Upper lobe of left lung (tissue), 6 donors: ENCODE measurements around the gene ACVR1B. TPM values are rescaled to one million over a fixed set of nuclear protein-coding genes. Genes with fewer than 3 reads are reported as not detected.

Experiments used
- ATAC-seq, 2 donors: fragments of 200-7000 bp; cut with Tn5 transposase; one replicate each; pipeline ENCODE4 v1.9.1; 2022; ENCODE audit warnings: mild to moderate bottlenecking in 2 of 2, moderate library complexity in 2 of 2; ENCODE audit not compliant: low FRiP score in 2 of 2
- DNase-seq, 2 donors: peaks; one replicate each; pipeline ENCODE4 v3.0.0-alpha.2; 2019 to 2020
- H3K27ac ChIP-seq, 4 donors: fragments of 200-600 bp; sonication (generic); one replicate each; pipeline ENCODE4 v1.5.1; 2016 to 2019
- H3K27me3 ChIP-seq, 4 donors: fragments of 200-600 bp; sonication (generic); one replicate each; pipeline ENCODE4 v1.5.1; 2017 to 2019
- H3K36me3 ChIP-seq, 4 donors: fragments of 200-600 bp; sonication (generic); one replicate each; pipeline ENCODE4 v1.5.1; 2016 to 2019
- H3K4me1 ChIP-seq, 4 donors: fragments of 200-600 bp; sonication (generic); one replicate each; pipeline ENCODE4 v1.5.1; 2018 to 2019
- H3K4me3 ChIP-seq, 4 donors: fragments of 200-600 bp; sonication (generic); one replicate each; pipeline ENCODE4 v1.5.1; 2017 to 2019; ENCODE audit warnings: mild to moderate bottlenecking in 2 of 4, moderate library complexity in 1 of 4
- H3K9me3 ChIP-seq, 4 donors: fragments of 200-600 bp; sonication (generic); one replicate each; pipeline ENCODE4 v1.5.1; 2018 to 2019
- EP300 ChIP-seq, 4 donors: sonication (generic); formaldehyde crosslinking; IDR thresholded peaks; one replicate each; pipeline ENCODE4 v1.5.1; 2017; ENCODE audit warnings: antibody characterized with exemption in 4 of 4, control low read depth in 2 of 4
- POLR2A ChIP-seq, 4 donors: fragments of 450-650 bp; IDR thresholded peaks; one replicate each; pipeline ENCODE4 v1.5.1; 2016 to 2017; ENCODE audit warnings: antibody characterized with exemption in 4 of 4, mild to moderate bottlenecking in 2 of 4
- POLR2AphosphoS5 ChIP-seq, 2 donors: sonication (generic); formaldehyde crosslinking; IDR thresholded peaks; one replicate each; pipeline ENCODE4 v1.5.1; 2017; ENCODE audit warnings: antibody characterized with exemption in 2 of 2
- WGBS, 2 donors: methylation state at CpG; one replicate each; pipeline ENCODE4 v1.1.5; 2017 to 2018; 5-methylcytosine and 5-hydroxymethylcytosine counted together
- total RNA-seq, 6 donors: library from RNA; depleted of rRNA in 4 of 6; stranded (reverse); fragments of >200 nt in 4 of 6; gene quantifications; one replicate each; pipeline versions ENCODE4 v1.1.0 to v1.2.1, GENCODE V29; 2016 to 2021
- TF ChIP-seq, protein P1 (sequence below), 6 experiments: fragments of 450-650 bp in 4 of 6; fragments of 200-600 bp in 2 of 6; sonication (generic) in 2 of 6; IDR thresholded peaks; one replicate each; pipeline ENCODE4 v1.5.1; 2016 to 2019; ENCODE audit warnings: antibody characterized with exemption in 6 of 6
- donor health status: DM: no; HTN: no; CAD: no; lungs with moderate emphysema.
- donor health status: DM: no; HTN: yes; CAD: no; lungs with severe emphysema.

Gene ACVR1B
- total RNA-seq = 10 to 100 TPM; 13.0 to 44.9 (median 23.6) TPM

DNA sequence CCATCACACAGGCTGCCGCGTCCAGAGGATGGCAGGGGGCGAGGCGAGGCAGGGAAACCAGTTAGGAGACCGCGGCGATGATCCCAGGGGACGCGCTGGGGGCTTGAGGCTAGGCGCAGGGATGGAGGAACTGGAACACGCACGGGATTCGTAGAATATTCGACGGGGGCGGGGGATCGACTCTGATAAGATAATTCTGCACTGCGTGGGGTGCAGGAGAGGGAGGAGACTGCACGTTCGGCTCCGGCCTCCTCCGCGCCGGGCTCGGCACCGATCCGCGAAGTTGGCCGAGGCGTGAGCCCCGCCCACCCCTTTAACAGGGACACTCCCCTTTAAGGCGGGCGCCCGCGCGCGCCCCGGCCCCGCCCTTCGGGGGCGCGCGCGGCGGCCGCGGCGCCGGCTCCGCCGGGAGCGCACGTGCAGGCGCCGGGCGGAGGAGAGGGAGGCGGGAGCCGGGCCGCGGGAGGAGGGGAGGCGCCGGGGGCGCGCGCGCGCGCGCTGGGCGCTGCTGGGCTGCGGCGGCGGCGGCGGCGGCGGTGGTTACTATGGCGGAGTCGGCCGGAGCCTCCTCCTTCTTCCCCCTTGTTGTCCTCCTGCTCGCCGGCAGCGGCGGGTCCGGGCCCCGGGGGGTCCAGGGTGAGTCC lies at the start of gene ACVR1B:
TSS of gene ACVR1B (plus strand) at position 501 of the 644 bp plus-strand sequence. CDS start at position 546, 45 bp downstream.
- H3K36me3 ChIP-seq = no peaks in the 10 kb centered on the region
- H3K27me3 ChIP-seq = no peaks in the 10 kb centered on the region
- H3K27ac ChIP-seq = peak within 1 kb of the TSS; percentile 89 to 96 (median 93)
- TF ChIP-seq EP300 (IDR thresholded peaks at IDR 0.05) = no peak
- TF ChIP-seq, protein P1, sequence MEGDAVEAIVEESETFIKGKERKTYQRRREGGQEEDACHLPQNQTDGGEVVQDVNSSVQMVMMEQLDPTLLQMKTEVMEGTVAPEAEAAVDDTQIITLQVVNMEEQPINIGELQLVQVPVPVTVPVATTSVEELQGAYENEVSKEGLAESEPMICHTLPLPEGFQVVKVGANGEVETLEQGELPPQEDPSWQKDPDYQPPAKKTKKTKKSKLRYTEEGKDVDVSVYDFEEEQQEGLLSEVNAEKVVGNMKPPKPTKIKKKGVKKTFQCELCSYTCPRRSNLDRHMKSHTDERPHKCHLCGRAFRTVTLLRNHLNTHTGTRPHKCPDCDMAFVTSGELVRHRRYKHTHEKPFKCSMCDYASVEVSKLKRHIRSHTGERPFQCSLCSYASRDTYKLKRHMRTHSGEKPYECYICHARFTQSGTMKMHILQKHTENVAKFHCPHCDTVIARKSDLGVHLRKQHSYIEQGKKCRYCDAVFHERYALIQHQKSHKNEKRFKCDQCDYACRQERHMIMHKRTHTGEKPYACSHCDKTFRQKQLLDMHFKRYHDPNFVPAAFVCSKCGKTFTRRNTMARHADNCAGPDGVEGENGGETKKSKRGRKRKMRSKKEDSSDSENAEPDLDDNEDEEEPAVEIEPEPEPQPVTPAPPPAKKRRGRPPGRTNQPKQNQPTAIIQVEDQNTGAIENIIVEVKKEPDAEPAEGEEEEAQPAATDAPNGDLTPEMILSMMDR (IDR thresholded peaks at IDR 0.05) = peak in 1 of 6 experiments; percentile 8
- peak in 3 of 4 donors; percentile 2 to 64 (median 16) for TF ChIP-seq POLR2A (IDR thresholded peaks at IDR 0.05)
- TF ChIP-seq POLR2AphosphoS5 (IDR thresholded peaks at IDR 0.05) = peak; percentile 11 to 36
- H3K4me3 ChIP-seq = peak within 1 kb of the TSS; percentile 68 to 96 (median 87)
- H3K9me3 ChIP-seq = no peaks in the 10 kb centered on the region
- DNase-seq (peak; percentile 94 to 98), ATAC-seq (peak; percentile 94 to 96)
- 1% methylated on average over 29 to 36 of the region's 86 CpGs for WGBS, 2 donors
- H3K4me1 ChIP-seq = peaks cover 24 to 48% (median 35%) of the 10 kb centered on the region in 4 donors

GRCh38 chr12:51901881-51902280 lies 49.6 kb upstream of the ACVR1B start:
- H3K27me3 ChIP-seq = peaks cover 0 to 3% (median under 1%) of the 10 kb centered on the region in 4 donors
- DNase-seq = no peak
- no peaks in the 10 kb centered on the region for H3K9me3 ChIP-seq
- H3K36me3 ChIP-seq = no peaks in the 10 kb centered on the region
- H3K27ac ChIP-seq = peak overlapping the region in 1 of 4 donors; percentile 99
- ATAC-seq = no peak
- H3K4me3 ChIP-seq = no peak overlapping the region
- no peak for TF ChIP-seq POLR2A (IDR thresholded peaks at IDR 0.05)
- TF ChIP-seq, protein P1 (IDR thresholded peaks at IDR 0.05) = no peak
- no peak for TF ChIP-seq POLR2AphosphoS5 (IDR thresholded peaks at IDR 0.05)
- TF ChIP-seq EP300 (IDR thresholded peaks at IDR 0.05) = no peak
- H3K4me1 ChIP-seq = peaks cover 32 to 40% (median 37%) of the 10 kb centered on the region in 4 donors
- 94 to 96% methylated on average over 11 of the region's 11 CpGs for WGBS, 2 donors

DNA sequence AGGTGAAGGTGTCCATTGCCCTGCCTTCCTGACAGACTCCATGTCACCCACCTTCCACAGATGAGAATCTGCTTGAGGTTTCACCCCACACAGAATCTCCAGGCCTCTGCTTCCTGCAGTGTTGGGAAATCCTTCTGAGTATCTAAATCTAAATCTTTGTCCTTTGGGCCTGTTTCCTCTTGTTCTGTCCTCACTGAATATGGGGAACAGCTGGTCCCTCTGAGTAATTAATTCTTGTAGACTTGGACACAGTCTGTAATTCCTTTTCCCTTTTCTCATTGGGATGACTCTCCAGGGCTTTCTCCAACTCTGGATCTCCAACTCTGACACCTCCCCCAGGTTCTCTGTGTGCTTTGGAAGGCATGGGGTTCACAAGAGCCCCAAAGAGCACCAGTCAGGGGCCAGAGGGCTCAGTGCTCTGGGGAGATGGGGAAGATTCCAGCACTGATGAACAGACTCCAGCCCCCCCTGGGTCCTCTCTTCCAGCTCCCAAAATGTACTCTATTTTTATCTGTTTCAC lies 46.5 kb upstream of the ACVR1B start:
- ATAC-seq (peak; percentile 59 to 61), DNase-seq (no peak)
- Histone ChIP-seq H3K36me3 (no peaks in the 10 kb centered on the region), H3K4me3 (peak overlapping the region in 1 of 4 donors; percentile 7), H3K4me1 (peaks cover 16 to 39% (median 31%) of the 10 kb centered on the region in 4 donors), H3K27ac (peak overlapping the region; percentile 95 to 99 (median 95)), H3K9me3 (no peaks in the 10 kb centered on the region), H3K27me3 (peaks cover 0 to 10% (median 9%) of the 10 kb centered on the region in 4 donors)
- TF ChIP-seq POLR2AphosphoS5 (IDR thresholded peaks at IDR 0.05) (peak; percentile 11 to 80), EP300 (IDR thresholded peaks at IDR 0.05) (peak in 1 of 4 donors; percentile 86), POLR2A (IDR thresholded peaks at IDR 0.05) (no peak)
- TF ChIP-seq, protein P1 (IDR thresholded peaks at IDR 0.05) = no peak

GRCh38 chr12:51905471-51906429 lies 45.7 kb upstream of the ACVR1B start:
- DNase-seq = peak in 1 of 2 donors; percentile 72
- H3K4me3 ChIP-seq = peak overlapping the region in 3 of 4 donors; percentile 45 to 63 (median 61)
- TF ChIP-seq EP300 (IDR thresholded peaks at IDR 0.05) = peak; percentile 39 to 94 (median 75)
- peak; percentile 52 to 89 for TF ChIP-seq POLR2AphosphoS5 (IDR thresholded peaks at IDR 0.05)
- TF ChIP-seq POLR2A (IDR thresholded peaks at IDR 0.05) = peak in 2 of 4 donors; percentile 32 to 44
- TF ChIP-seq, protein P1 (IDR thresholded peaks at IDR 0.05) = no peak
- H3K36me3 ChIP-seq = no peaks in the 10 kb centered on the region
- no peaks in the 10 kb centered on the region for H3K9me3 ChIP-seq
- peaks cover 22 to 46% (median 36%) of the 10 kb centered on the region in 4 donors for H3K4me1 ChIP-seq
- WGBS, 2 donors = 48 to 52% methylated on average over 17 to 18 of the region's 18 CpGs
- H3K27ac ChIP-seq = peak overlapping the region; percentile 95 to 99 (median 95)
- ATAC-seq = peak; percentile 66 to 86
- peaks cover 0 to 10% (median 9%) of the 10 kb centered on the region in 4 donors for H3K27me3 ChIP-seq
